Peyer's patch (tissue), 4 donors: ENCODE data around the gene ANKRD44.

ENCODE experiments used
- CTCF ChIP-seq, 6 experiments: fragments of 450-650 bp in 4 of 6; fragments of 200-600 bp in 2 of 6; sonication (generic) in 1 of 6; IDR thresholded peaks; one replicate each; pipeline ENCODE4 v1.5.1; 2017 to 2019; ENCODE audit warnings: antibody characterized with exemption in 6 of 6, mild to moderate bottlenecking in 3 of 6, moderate library complexity in 1 of 6
- POLR2A ChIP-seq, 2 donors: fragments of 450-650 bp; IDR thresholded peaks; one replicate each; pipeline ENCODE4 v1.5.1; 2017; ENCODE audit warnings: antibody characterized with exemption in 2 of 2, mild to moderate bottlenecking in 2 of 2, moderate library complexity in 2 of 2

GRCh38 chr2:197339016-197339415 is 28.4 kb upstream of the ANKRD44 start:
- TF ChIP-seq CTCF (IDR thresholded peaks at IDR 0.05) (no peak), POLR2A (IDR thresholded peaks at IDR 0.05) (no peak)
